HG03139 (cell line): ENCODE results near the gene REEP6.
"Not testable (repeated sequence)": the region's sequence is repeated elsewhere in the genome, so short reads cannot be mapped to it uniquely, and the experiment has no call there.

Source experiments
- ATAC-seq: cut with Tn5 transposase; IDR thresholded peaks from one replicate; pipeline ENCODE4 v1.9.1; 2021; ENCODE audit not compliant: unreplicated experiment

Gene REEP6

GRCh38 chr19:1488282-1488601 is 2.7 kb upstream of the REEP6 start:
- no peak for ATAC-seq

GRCh38 chr19:1489463-1490310 is 1.3 kb upstream of the REEP6 start:
- peak; percentile 11 for ATAC-seq

DNA sequence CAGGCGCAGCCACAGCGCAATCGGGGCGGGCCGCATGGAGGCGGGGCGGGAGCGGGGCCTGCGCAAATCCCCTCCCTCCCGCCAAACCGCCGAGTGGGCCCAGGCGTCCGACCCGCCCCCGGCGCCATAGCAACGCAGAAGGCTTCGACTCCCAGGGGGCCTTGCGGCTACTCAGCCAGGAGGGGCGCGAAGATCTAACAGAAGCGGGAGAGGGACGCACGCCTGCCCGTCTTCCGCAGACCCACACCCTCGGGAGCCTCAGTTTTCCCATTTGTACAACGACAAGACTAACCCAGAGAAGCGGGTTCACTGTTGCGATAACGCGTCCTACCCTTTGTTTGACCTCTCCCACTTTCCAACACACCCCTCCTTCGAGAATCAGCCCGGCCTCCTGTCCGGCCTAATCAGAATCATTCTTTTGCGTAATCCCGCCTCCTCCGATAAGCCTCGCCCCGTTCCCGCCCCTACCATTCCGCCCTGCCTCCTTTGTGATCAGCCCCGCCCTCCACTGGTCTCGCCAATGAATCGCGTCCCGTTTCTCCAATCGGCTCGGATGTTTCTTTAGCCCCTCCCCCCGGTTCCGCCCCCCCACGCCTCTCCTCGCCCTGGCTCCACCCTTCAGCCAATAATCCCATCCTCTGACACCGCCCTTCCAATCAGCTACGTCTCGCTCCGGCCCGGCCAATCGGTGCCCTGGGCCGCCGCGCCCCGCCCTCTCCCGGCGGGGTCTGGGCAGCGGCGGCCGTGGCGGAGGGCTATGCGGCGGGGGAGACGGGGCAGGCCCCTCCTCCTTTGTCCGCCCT is 469 bp upstream of the REEP6 start, which contains the start of gene PCSK4:
Gene PCSK4, minus strand, starts transcription at position 40 of the 803 bp plus-strand sequence. Its CDS starts 4 bp downstream, at position 36.
- peak; percentile 60 for ATAC-seq

GRCh38 chr19:1491849-1492170 is 829 bp downstream of the REEP6 start:
- no peak for ATAC-seq

DNA sequence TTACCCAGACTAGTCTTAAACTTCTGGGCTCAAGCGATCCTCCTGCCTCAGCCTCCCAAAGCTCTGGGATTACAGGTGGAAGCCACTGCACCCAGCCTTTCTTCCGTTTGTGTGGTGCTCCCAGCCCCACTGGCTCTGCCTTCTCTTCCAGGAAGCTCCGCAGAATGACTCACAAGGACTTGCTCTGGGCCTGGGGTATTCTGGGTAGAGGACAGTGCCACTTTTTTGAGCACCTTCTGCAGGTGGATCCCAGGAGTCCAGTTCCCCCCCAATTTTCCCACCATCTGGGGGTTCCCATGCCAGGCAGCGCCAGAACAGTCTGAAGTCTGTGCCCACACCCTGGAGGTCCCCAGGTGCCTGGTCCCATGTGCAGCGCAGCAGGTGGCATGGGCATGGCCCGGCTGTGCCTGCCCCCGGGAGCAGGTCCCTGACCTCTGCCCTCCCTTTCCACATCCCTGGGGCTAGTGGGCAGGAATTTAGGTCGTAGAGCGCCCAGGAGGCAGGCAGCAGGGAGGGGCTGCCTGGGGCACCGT is 1.6 kb downstream of the REEP6 start:
- no peak for ATAC-seq

GRCh38 chr19:1494115-1494815 is 3.3 kb downstream of the REEP6 start:
- ATAC-seq = no peak

- no peak for ATAC-seq
Observed at GRCh38 chr19:1495051-1495798, 4.2 kb downstream of the REEP6 start.

GRCh38 chr19:1495799-1496713 is 5.1 kb downstream of the REEP6 start:
- ATAC-seq = no peak

DNA sequence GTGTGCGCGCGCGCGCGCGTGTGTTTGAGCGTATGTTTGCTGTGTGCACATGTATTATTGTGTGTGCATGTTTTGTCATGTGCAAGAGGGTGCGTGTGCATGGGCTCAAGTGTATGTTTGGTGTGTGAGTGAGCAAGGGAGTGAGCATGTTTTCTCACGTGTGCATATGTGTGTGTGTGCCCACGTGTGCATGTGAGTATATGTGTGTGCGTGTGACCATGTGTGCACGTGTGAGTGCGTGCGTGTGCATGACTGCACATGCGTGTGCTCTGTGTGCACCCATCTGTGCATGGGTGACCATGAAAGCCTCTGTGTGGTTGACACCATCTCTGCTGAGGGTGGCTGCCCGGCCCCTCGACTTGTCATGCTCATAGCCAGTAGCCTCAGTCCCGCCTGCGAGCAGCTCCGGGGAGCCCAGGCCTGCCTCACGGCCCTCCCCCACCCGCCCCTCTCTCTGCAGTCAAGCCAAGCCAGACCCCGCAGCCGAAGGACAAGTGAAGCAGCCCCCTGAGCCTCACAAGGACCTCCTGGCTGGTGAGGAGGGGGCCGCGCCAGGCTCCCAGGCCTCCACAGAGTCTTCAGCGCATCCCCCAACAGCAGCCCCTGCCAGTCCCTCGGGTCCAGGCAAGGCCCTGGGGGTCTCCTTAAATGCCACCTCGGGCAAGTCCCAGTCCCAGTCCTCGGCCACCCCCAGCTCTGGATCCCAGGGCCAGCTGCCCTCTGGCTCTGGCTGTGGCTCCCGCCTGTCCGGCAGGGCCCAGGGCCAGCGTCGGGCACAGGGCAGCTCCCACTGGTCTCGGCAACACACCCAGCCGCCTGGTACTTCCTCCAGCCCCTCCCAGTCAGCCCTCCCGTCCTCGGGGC is 6.0 kb downstream of the REEP6 start:
- no peak for ATAC-seq

DNA sequence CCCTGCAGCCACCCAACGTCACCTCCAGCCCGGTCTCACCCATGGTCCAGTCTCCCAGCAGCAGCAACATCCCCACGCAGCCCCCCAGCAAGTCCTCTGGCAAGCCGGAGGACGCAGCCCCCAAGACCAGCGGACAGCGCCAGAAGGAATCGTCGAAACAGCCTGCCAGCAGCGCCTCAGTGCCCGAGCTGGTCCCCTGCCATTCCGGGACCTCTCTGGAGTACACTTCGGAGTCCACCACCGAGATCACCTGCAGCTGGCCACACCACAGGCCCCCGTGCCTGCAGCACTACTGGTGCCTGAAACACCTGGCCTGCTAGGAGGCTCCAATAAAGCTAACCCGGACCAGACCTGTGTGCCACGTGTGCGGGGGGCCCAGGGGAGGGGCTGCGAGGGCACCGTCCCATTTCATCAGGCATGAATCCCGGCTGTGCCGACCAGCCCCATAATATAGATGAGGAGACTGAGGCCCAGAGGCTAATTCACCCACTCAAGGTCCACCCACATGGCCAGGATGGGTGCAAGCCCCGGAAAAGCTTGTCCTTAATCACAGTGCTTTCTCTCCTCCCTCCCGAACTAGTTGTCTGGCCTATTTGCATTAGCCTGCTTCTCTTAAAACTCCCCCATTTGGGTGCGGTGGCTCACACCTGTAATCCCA is 6.7 kb downstream of the REEP6 start:
- no peak for ATAC-seq

DNA sequence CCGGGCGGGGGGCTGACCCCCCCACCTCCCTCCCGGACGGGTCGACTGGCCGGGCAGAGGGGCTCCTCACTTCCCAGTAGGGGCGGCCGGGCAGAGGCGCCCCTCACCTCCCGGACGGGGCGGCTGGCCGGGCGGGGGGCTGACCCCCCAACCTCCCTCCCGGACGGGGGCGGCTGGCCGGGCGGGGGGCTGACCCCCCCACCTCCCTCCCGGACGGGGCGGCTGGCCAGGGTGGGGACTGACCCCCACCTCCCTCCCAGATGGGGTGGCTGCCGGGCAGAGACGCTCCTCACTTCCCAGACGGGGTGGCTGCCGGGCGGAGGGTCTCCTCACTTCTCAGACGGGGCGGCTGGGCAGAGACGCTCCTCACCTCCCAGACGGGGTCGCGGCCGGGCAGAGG is 8.2 kb downstream of the REEP6 start:
- not testable (repeated sequence) for ATAC-seq

DNA sequence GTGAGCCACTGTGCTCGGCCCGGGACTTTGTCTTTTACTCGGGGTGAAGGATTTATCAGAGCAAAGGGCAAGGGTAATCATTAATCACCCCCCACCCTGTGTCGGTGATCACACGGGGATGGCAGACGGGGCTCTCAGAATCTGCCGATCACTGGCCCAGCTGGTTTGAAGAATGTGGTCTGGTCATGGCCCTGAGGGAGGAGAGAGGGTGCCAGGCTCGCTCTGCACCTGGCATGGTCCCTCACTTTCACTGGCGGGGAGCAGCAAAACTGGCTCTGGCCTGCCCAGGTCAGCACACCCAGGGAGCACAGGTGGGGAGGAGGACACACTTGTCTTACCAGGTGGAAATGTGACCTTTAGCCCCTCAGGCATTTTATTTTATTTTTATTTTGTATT is 10.2 kb downstream of the REEP6 start:
- ATAC-seq = no peak

DNA sequence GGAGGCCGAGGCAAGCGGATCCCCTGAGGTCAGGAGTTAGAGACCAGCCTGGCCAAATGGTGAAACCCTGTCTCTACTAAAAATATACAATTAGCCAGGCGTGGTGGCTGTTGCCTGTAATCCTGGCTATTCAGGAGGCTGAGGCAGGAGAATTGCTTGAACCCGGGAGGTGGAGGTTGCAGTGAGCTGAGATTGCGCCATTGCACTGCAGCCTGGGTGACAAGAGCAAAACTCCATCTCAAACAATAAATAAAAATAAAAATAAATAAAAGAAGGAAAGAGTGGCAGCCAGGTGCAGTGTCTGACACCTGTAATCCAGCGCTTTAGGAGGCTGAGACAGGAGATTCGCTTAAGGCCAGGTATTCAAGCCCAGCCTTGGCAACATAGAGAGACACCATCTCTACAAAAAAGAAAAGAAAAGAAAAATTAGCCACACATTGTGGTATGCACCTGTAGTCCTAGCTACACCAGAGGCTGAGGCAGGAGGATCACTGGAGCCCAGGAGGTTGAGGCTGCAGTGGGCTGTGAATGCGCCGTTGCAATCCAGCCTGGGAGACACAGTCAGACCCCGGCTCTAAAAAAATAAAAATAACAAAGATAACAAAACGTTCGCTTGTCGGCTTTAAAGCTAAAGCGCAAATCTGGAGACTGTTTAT is 11.6 kb downstream of the REEP6 start:
- no peak for ATAC-seq

GRCh38 chr19:1503089-1503924 is 12.3 kb downstream of the REEP6 start:
- no peak for ATAC-seq

GRCh38 chr19:1503925-1504773 is 13.2 kb downstream of the REEP6 start:
- no peak for ATAC-seq

DNA sequence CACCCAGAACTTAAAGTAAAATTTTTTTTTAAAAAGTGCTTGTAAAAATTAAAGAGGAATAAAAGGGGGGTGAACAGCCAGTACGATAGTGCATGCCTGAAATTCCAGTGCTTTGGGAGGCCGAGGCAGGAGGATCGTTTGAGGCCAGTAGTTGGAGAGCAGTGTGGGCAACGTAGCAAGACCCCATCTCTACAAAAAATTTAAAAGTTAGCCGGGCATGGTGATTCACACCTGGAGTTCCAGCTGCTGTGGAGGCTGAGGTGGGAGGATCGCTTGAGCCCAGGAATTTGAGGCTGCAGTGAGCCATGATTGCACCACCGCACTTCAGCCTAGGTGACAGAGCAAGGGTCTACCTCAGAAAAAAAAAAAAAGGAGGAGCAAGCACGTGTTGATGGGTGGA is 14.0 kb downstream of the REEP6 start:
- ATAC-seq = no peak
